NCI-H2081 (cell line): Measurements from ENCODE around the gene FMOD.
A peak's percentile ranks its signal among the peaks of the same experiment; 100 is the strongest.
"Not testable (repeated sequence)": the region's sequence is repeated elsewhere in the genome, so short reads cannot be mapped to it uniquely, and the experiment has no call there.

Experiments
- DNase-seq, 2 experiments: peaks; one replicate each; lab custom pipeline; 2025; lab: John Stamatoyannopoulos, UW

Gene FMOD

GRCh38 chr1:203306089-203306964, 44.6 kb downstream of the FMOD start:
- peak; percentile 69 to 89 for DNase-seq

- DNase-seq = no peak
Observed at GRCh38 chr1:203305809-203306088, 45.2 kb downstream of the FMOD start.

GRCh38 chr1:203304919-203305808, 45.8 kb downstream of the FMOD start, which contains the start of gene BTG2:
Gene BTG2, plus strand, starts transcription at chr1:203305519. Its CDS starts 88 bp downstream, at chr1:203305607.
- DNase-seq = peak; percentile 93 to 94

- no peak for DNase-seq
Observed at GRCh38 chr1:203304391-203304918, 46.5 kb downstream of the FMOD start.

GRCh38 chr1:203302894-203303293, 48.0 kb downstream of the FMOD start:
- no peak for DNase-seq

- DNase-seq = no peak
Observed at GRCh38 chr1:203302456-203302855, 48.5 kb downstream of the FMOD start.

- no peak for DNase-seq
Observed at GRCh38 chr1:203301331-203301668, 49.6 kb downstream of the FMOD start.

GRCh38 chr1:203300441-203301330, 50.2 kb downstream of the FMOD start:
- no peak for DNase-seq

- not testable (repeated sequence) for DNase-seq
Observed at GRCh38 chr1:203299719-203300429, 51.0 kb downstream of the FMOD start.

GRCh38 chr1:203299169-203299568, 51.8 kb downstream of the FMOD start:
- no peak for DNase-seq

GRCh38 chr1:203296460-203297073, 54.4 kb downstream of the FMOD start:
- no peak for DNase-seq

- no peak for DNase-seq
Observed at GRCh38 chr1:203295796-203296195, 55.1 kb downstream of the FMOD start.

GRCh38 chr1:203291201-203292096, 59.5 kb downstream of the FMOD start:
- no peak for DNase-seq
